ENCODE measurements around the gene LHFPL3.

GRCh38 chr7:104794154-104794553 is 465.8 kb downstream of the LHFPL3 start:
- TF ChIP-seq CTCF (IDR thresholded peaks at IDR 0.05) (no peak), EZH2 (IDR thresholded peaks at IDR 0.05; ENCODE audit: borderline replicate concordance, insufficient read depth, low read depth, low read length, poor library complexity, severe bottlenecking) (no peak)

All from B cell (primary cell).